EL (cell line): ENCODE data around the gene LTA4H.

Experiments
- DNase-seq: peaks from one replicate; pipeline ENCODE4 v3.0.0-alpha.2; 2016

Gene LTA4H

DNA sequence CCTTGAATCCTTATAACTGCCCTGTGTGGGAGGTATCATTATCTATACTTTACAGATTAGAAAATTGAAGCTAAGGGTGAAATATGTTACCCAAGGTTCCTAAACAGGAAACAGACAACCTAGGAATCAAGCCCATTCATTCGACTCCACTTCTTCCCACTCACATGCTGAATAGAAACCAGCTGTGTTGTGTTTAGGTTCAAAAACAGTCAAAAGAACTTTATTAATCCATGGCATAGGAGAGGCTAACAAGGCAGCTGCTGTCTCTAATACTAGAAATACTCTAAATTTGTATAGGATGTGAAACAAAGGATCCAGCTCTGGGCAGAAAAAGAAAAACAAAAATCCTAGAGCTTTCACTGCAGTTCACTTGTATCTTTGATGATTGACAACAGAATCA lies 82.4 kb downstream of the LTA4H start:
- no peak for DNase-seq

DNA sequence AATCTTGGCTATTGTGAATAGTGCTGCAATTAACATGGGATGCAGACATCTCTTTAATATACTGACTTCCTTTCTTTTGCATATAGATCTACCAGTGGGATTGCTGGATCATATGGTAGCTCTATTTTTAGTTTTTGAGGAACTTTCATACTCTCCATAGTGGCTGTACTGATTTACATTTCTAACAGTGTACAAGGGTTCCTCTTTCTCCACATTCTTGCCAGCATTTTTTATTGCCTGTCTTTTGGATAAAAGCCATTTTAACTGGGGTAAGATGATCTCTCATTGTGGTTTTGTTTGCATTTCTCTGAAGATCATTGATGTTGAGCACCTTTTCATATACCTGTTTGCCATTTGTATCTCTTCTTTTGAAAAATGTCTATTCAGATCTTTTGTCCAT lies 83.9 kb downstream of the LTA4H start:
- DNase-seq = no peak
